Psoas muscle (tissue), 8 donors: ENCODE results near the gene SH3RF2. TPM values are rescaled to one million over a fixed set of nuclear protein-coding genes. Genes with fewer than 3 reads are reported as not detected.

ENCODE experiments used
- ATAC-seq, 4 donors: fragments of 200-7000 bp; cut with Tn5 transposase; one replicate each; pipeline ENCODE4 v1.9.1; 2020; ENCODE audit warnings: moderate library complexity in 3 of 4, mild to moderate bottlenecking in 2 of 4
- DNase-seq, 2 donors: peaks; one replicate each; pipeline ENCODE4 v3.0.0-alpha.2; 2020
- H3K27ac ChIP-seq: fragments of 200-600 bp; one replicate; pipeline ENCODE4 v1.8.0; 2022
- H3K27me3 ChIP-seq, 3 donors: fragments of 200-600 bp in 1 of 3; one replicate each; pipeline versions ENCODE4 v1.6.1 to v1.8.0; 2013 to 2022; ENCODE audit warnings: low read length in 2 of 3, mild to moderate bottlenecking in 2 of 3, moderate library complexity in 1 of 3; ENCODE audit not compliant: insufficient read depth in 3 of 3
- H3K36me3 ChIP-seq, 2 donors: fragments of 200-600 bp in 1 of 2; one replicate each; pipeline versions ENCODE4 v1.6.1 to v1.8.0; 2013 to 2022; ENCODE audit warnings: low read depth in 1 of 2, mild to moderate bottlenecking in 1 of 2, moderate library complexity in 1 of 2; ENCODE audit not compliant: insufficient read depth in 1 of 2
- H3K4me1 ChIP-seq: fragments of 200-600 bp; one replicate; pipeline ENCODE4 v1.8.0; 2022
- H3K4me3 ChIP-seq: fragments of 200-600 bp; one replicate; pipeline ENCODE4 v1.8.0; 2022; ENCODE audit warnings: mild to moderate bottlenecking
- H3K9me3 ChIP-seq: fragments of 200-600 bp; one replicate; pipeline ENCODE4 v1.8.0; 2022
- WGBS, 3 donors: extraction: QIAGEN DNeasy Blood & Tissue Kit; methylation state at CpG; one replicate each; pipeline versions ENCODE4 v1.1.6 to v1.1.7; 2013; 5-methylcytosine and 5-hydroxymethylcytosine counted together
- intact Hi-C, 2 donors: fragments of 100-400 bp; cut with DNase I; formaldehyde crosslinking; loops; one replicate each; pipeline versions ENCODE4 v1.11.0 to v1.14.2; 2022
- polyA plus RNA-seq, 3 donors: library from polyadenylated mRNA; stranded (reverse); fragments of 200-250 nt; gene quantifications; one replicate each; pipeline ENCODE4 v1.2.3, GENCODE V29; 2013
- total RNA-seq, 4 donors: library from RNA; stranded (reverse); fragmentation: NEBNext Ultra II Directional in 2 of 4; extraction: Animal tissue kit (Norgen Biotek cat#: 25700) in 2 of 4; gene quantifications; one replicate each; pipeline versions ENCODE4 v1.2.1 to v1.2.4, GENCODE V29; 2021 to 2023
- TF ChIP-seq, protein P1 (sequence below): fragments of 200-600 bp; IDR thresholded peaks from one replicate; pipeline ENCODE4 v1.8.0; 2022; ENCODE audit warnings: antibody characterized with exemption
- donor health status: healthy with polysubstance abuse.
- donor health status: DM: no; HTN: no; CAD: no; lungs with moderate emphysema.
- donor health status: Bipolar disorder and iron deficiency.
- donor health status: healthy.
- donor health status: DM: yes; HTN: yes; CAD: no.
- donor health status: DM: no; HTN: no; CAD: no.
- donor health status: DM: no; HTN: no; CAD: no.
- donor health status: DM: yes; HTN: yes; CAD: no.

SH3RF2 gene
- total and polyA plus RNA-seq, 7 donors: 1.1 to 64.1 (median 24.3) TPM

DNA sequence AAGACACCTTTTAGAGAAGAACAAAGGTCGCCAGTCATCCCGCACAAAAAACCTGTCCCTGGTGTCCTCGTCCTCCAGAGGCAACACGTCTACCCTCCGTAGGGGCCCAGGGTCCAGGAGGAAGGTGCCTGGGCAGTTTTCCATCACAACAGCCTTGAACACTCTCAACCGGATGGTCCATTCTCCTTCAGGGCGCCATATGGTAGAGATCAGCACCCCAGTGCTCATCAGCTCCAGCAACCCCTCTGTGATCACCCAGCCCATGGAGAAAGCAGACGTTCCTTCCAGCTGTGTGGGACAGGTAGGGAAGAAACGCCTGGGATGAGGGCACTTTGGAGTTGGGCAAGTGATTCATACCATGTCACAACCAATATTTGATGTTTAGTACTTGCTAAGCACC lies 77.4 kb downstream of the SH3RF2 start:
- Histone ChIP-seq H3K4me3 (no peak overlapping the region), H3K36me3 (peaks cover 0 to 21% of the 10 kb centered on the region in 2 donors), H3K4me1 (no peaks in the 10 kb centered on the region), H3K27me3 (no peaks in the 10 kb centered on the region), H3K9me3 (no peaks in the 10 kb centered on the region), H3K27ac (no peak overlapping the region)
- TF ChIP-seq, protein P1, sequence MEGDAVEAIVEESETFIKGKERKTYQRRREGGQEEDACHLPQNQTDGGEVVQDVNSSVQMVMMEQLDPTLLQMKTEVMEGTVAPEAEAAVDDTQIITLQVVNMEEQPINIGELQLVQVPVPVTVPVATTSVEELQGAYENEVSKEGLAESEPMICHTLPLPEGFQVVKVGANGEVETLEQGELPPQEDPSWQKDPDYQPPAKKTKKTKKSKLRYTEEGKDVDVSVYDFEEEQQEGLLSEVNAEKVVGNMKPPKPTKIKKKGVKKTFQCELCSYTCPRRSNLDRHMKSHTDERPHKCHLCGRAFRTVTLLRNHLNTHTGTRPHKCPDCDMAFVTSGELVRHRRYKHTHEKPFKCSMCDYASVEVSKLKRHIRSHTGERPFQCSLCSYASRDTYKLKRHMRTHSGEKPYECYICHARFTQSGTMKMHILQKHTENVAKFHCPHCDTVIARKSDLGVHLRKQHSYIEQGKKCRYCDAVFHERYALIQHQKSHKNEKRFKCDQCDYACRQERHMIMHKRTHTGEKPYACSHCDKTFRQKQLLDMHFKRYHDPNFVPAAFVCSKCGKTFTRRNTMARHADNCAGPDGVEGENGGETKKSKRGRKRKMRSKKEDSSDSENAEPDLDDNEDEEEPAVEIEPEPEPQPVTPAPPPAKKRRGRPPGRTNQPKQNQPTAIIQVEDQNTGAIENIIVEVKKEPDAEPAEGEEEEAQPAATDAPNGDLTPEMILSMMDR: no peak
- 76 to 95% (median 88%) methylated on average over 9 of the region's 9 CpGs for WGBS, 3 donors
- ATAC-seq (no peak), DNase-seq (no peak)
- intact Hi-C loops: no loop called here

DNA sequence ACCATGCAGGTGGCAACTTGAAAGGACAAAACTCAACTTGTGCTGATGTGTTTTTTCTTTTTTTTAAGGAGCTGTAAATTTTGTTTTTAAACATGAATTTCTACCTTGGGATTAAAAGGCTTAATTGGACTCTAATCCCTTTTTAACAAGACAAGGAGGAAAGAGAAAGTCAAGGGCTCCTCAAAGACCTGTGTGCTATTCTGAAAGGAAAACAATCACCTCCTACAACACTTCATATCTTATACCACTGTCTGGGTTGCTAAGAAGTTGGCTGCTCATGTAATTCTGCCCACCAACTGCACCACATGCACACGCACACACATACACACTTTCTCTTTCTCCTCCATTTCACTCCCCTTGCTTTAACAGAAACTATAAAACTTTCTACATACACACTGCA lies 78.6 kb downstream of the SH3RF2 start:
- peaks cover under 1% of the 10 kb centered on the region for H3K4me1 ChIP-seq
- no peak overlapping the region for H3K4me3 ChIP-seq
- no peaks in the 10 kb centered on the region for H3K27me3 ChIP-seq
- TF ChIP-seq, protein P1: no peak
- intact Hi-C loops: no loop called here
- 88 to 91% (median 88%) methylated on average over 1 of the region's 1 CpG for WGBS, 3 donors
- H3K36me3 ChIP-seq: peaks cover 0 to 21% of the 10 kb centered on the region in 2 donors
- ATAC-seq (no peak), DNase-seq (no peak)
- no peaks in the 10 kb centered on the region for H3K9me3 ChIP-seq
- no peak overlapping the region for H3K27ac ChIP-seq

DNA sequence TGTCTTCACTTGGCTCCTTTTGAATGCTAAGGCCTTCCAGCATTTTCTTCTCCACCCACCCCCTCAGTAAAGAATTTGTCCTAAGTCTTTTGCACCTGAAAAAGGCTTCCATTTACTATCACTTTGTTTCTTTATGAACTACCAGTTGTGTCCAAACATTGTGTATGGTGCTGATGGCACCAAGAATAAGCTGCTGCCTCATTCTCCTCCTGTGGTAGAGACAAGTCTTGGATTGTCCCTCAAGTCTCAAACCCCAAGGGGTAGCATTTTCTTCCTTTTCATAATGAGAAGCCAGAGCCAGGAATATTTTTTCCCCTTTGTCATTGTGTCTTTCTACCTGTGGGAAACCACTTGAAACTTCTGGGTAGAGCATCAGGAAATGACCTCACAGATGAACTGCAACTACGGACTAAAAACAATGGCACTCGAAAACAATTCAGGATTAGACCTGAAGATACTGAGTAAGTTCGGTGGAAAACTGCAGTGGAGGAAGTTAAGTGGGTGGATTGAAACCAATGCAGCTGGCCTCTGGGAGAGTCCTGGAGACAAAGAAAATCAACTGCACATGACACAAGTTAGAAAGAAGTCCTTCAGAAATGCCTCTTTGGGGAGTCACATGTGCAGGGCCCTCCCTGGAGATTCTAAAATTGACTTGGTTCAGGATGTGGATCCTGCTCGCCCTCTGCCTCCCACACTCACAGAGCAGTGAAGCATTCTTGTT lies 80.5 kb downstream of the SH3RF2 start:
- TF ChIP-seq, protein P1: no peak
- peaks cover 0 to 21% of the 10 kb centered on the region in 2 donors for H3K36me3 ChIP-seq
- no peak overlapping the region for H3K4me3 ChIP-seq
- peaks cover 6% of the 10 kb centered on the region for H3K4me1 ChIP-seq
- intact Hi-C loops: no loop called here
- peak overlapping the region; percentile 4 for H3K27ac ChIP-seq
- no peaks in the 10 kb centered on the region for H3K27me3 ChIP-seq
- H3K9me3 ChIP-seq: no peaks in the 10 kb centered on the region
- no peak for ATAC-seq
- 47 to 64% (median 61%) methylated on average over 4 of the region's 4 CpGs for WGBS, 3 donors
- DNase-seq: no peak

DNA sequence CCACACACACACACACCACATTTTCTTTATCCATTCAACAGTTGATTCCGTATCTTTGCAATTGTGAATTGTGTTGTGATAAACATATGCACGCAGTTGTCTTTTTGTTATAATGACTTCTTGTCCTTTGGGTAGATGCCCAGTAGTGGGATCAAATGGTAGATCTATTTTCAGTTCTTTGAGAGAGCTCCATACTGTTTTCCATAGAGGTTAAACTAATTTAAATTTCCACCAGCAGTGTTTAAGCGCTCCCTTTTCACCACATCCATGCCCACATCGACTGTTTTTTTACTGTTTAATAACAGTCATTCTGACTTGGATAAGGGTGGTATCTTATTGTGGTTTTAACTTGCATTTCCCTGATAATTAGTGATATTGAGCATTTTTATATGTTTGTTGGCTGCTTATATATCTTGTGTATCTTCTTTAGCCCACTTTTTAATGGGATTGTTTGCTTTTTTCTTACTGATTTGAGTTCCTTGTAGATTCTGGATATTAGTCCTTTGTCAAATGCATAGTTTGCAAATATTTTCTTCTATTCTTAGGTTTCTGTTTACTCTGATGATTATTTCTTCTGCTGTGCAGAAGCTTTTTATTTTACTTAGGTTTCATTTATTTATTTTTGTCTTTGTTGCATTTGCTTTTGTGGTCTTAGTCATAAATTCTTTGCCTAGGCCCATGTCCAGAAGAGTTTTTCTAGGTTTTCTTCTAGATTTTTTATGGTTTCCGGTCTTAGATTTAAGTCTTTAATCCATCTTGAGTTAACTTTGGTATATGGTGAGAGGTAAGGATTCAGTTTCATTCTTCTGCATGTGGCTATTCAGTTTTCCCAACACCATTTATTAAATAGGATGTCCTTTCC lies 82.4 kb downstream of the SH3RF2 start:
- no peak overlapping the region for H3K27ac ChIP-seq
- ATAC-seq: peak in 3 of 4 donors; percentile 32 to 72 (median 46)
- DNase-seq: no peak
- intact Hi-C loops: no loop called here
- no peaks in the 10 kb centered on the region for H3K9me3 ChIP-seq
- H3K4me3 ChIP-seq: no peak overlapping the region
- TF ChIP-seq, protein P1: no peak
- H3K36me3 ChIP-seq: peaks cover 0 to 21% of the 10 kb centered on the region in 2 donors
- H3K4me1 ChIP-seq: peaks cover 6% of the 10 kb centered on the region
- 51 to 66% (median 62%) methylated on average over 5 of the region's 5 CpGs for WGBS, 3 donors
- no peaks in the 10 kb centered on the region for H3K27me3 ChIP-seq
